BJ (cell line): ENCODE data around the gene NSFL1C. TPM values are rescaled to one million over a fixed set of nuclear protein-coding genes. Genes with fewer than 3 reads are reported as not detected.

Source experiments
- CTCF ChIA-PET: fragments of 350-600 bp; formaldehyde crosslinking; extraction: SDS; loops from one replicate; lab custom pipeline; 2021; ENCODE audit warnings: antibody characterized with exemption, inconsistent platforms; lab: Yijun Ruan, JAX
- POLR2A ChIA-PET: fragments of 300-600 bp; sonication (Branson Sonifier 250); formaldehyde crosslinking; extraction: SDS; loops from one replicate; lab custom pipeline; 2021; ENCODE audit warnings: antibody characterized with exemption; lab: Charles Lee
- DNase-seq: peaks from one replicate; pipeline ENCODE4 v3.0.0-alpha.2; 2011; ENCODE audit warnings: low read depth
- H3K27me3 ChIP-seq: 2 replicates; pipeline ENCODE4 v1.6.0; 2011; ENCODE audit warnings: low read length; ENCODE audit not compliant: control insufficient read depth, insufficient read depth
- H3K36me3 ChIP-seq: 2 replicates; pipeline ENCODE4 v1.5.1; 2011; ENCODE audit warnings: low read length; ENCODE audit not compliant: control insufficient read depth, insufficient read depth
- H3K4me3 ChIP-seq: 2 replicates; pipeline ENCODE4 v1.5.1; 2011; ENCODE audit warnings: low read depth, mild to moderate bottlenecking, control low read depth, low read length
- CTCF ChIP-seq: IDR thresholded peaks from 2 replicates; pipeline ENCODE4 v1.5.1; 2011; ENCODE audit warnings: low read depth, mild to moderate bottlenecking, control low read depth, inconsistent platforms, low read length, moderate library complexity; ENCODE audit not compliant: insufficient read depth
- polyA plus RNA-seq: library from polyadenylated mRNA; depleted of rRNA; stranded (reverse); fragments of >200 nt; gene quantifications from 2 replicates; pipeline ENCODE4 v1.2.3, GENCODE V29; 2011

The NSFL1C gene
- polyA plus RNA-seq, 1 experiment: 27.7 TPM

GRCh38 chr20:1431158-1431557 is 35.5 kb downstream of the NSFL1C start:
- no peak for TF ChIP-seq CTCF

GRCh38 chr20:1430004-1430451 is 36.6 kb downstream of the NSFL1C start:
- Histone ChIP-seq H3K36me3 (no peaks in the 10 kb centered on the region), H3K4me3 (no peak overlapping the region), H3K27me3 (no peaks in the 10 kb centered on the region)
- TF ChIP-seq CTCF: no peak
- DNase-seq: no peak
- CTCF ChIA-PET: interaction anchor here (0.7 to 1.0 kb wide), 3 partner anchors 15 to 117 kb away, joined by 3 read pairs; partner anchors contain the start of gene NSFL1C
- POLR2A ChIA-PET: no interaction called here

More at GRCh38 chr20:1431158-1431557, 35.5 kb downstream of the NSFL1C start:
- H3K27me3 ChIP-seq: no peaks in the 10 kb centered on the region
- H3K36me3 ChIP-seq: no peaks in the 10 kb centered on the region
- no peak overlapping the region for H3K4me3 ChIP-seq
- ChIA-PET POLR2A (no interaction called here), CTCF (no interaction called here)
- no peak for DNase-seq

GRCh38 chr20:1429143-1429728 is 37.4 kb downstream of the NSFL1C start:
- TF ChIP-seq CTCF: no peak
- CTCF ChIA-PET: interaction anchor here (1.0 kb wide), 1 partner anchor 117 kb away, joined by 3 read pairs; no protein-coding TSS in a partner anchor
- Histone ChIP-seq H3K36me3 (no peaks in the 10 kb centered on the region), H3K4me3 (no peak overlapping the region), H3K27me3 (no peaks in the 10 kb centered on the region)
- POLR2A ChIA-PET: no interaction called here
- DNase-seq: no peak

GRCh38 chr20:1427457-1428054 is 39.1 kb downstream of the NSFL1C start:
- Histone ChIP-seq H3K27me3 (no peaks in the 10 kb centered on the region), H3K4me3 (no peak overlapping the region), H3K36me3 (no peaks in the 10 kb centered on the region)
- POLR2A ChIA-PET: interaction anchor here (0.6 kb wide), 1 partner anchor 809 kb away, joined by 17 read pairs; no protein-coding TSS in a partner anchor
- no peak for DNase-seq
- CTCF ChIA-PET: interaction anchor here (0.8 to 2.9 kb wide), 8 partner anchors 10 to 200 kb away, joined by 3 to 11 read pairs (median 4); no protein-coding TSS in a partner anchor
- TF ChIP-seq CTCF: 0 out of 2 replicates have a peak, but pooled peaks have one; percentile 4

GRCh38 chr20:1426231-1426849 is 40.3 kb downstream of the NSFL1C start:
- TF ChIP-seq CTCF: no peak
- no peak for DNase-seq
- Histone ChIP-seq H3K36me3 (no peaks in the 10 kb centered on the region), H3K27me3 (no peaks in the 10 kb centered on the region), H3K4me3 (no peak overlapping the region)
- ChIA-PET POLR2A (no interaction called here), CTCF (interaction anchor here (1.2 to 2.9 kb wide), 6 partner anchors 9 to 114 kb away, joined by 3 to 11 read pairs (median 8); no protein-coding TSS in a partner anchor)
